ENCODE data around the gene RIGI.
"Not testable (repeated sequence)": the region's sequence is repeated elsewhere in the genome, so short reads cannot be mapped to it uniquely, and the experiment has no call there.

Gene RIGI

DNA sequence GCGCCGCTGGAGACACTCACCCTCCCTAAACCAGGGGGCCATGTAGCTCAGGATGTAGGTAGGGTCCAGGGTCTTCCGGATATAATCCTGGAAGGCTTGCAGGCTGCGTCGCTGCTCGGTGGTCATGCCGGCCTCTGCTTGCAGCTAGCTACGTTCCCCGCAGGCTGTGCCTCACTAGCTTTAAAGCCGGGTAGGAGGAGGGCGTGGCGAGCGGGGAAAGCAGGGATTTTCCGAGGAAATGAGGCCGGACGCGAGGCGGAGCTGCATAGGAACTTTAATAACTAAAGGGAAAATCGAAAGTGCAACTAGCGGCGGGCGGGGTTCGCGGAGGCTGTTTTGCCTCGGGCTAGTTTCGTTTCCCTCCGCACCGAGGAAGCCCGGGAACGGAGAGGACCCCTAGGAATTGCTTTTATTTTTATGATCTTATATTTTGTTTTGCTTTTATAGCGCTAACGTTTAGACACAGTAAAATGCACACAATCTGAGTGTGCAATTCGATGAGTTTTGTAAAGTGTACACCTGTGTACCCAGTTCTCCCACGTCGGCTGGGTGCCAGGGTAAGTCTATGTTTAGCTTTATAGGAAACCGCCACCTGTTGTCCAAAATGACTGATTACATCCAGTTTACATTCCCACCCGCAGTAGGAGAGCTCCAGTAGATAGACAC is at the start of gene RIGI:
RIGI (minus strand) TSS at position 156 of the 666 bp plus-strand sequence; CDS start at position 126, 30 bp downstream.
- peak; percentile 80 to 81 for DNase-seq

DNA sequence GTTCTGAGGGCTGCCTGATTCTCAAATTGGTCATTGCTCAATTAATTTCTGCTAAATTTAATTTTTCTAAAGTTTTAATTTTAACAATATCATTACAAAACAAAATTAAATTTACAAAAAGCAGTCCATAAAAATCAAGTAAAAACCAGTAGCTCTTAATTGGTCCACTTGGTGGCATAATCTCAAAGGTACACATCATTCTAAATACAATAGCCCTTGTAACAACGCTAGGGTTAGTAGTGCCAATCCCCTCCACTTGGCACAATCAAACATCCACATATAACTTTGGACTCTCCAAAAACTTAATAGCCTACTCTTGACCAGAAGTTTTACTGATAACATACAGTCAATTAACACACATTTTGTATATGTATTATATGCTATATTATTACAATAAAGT is 48.9 kb upstream of the RIGI start:
- no peak for DNase-seq

DNA sequence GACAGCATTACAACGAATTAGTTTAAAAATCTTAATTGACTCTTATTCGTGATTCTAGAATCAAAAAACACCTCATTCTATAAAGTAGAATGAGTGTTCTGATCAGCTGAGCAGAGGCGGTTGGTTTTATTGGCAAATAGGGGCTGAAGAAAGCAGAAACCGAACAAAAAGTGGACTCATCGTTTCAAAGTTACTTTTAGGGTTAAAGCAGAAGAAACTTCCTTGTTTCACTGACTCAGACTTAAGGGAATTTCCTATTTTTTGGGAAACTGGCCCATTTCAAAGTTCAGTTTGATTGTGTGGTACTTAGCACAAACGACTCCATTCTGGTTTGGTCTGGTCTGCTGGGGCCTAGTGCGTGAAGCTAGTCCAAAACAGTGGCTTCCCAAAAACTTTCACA is 47.8 kb upstream of the RIGI start:
- DNase-seq = no peak

DNA sequence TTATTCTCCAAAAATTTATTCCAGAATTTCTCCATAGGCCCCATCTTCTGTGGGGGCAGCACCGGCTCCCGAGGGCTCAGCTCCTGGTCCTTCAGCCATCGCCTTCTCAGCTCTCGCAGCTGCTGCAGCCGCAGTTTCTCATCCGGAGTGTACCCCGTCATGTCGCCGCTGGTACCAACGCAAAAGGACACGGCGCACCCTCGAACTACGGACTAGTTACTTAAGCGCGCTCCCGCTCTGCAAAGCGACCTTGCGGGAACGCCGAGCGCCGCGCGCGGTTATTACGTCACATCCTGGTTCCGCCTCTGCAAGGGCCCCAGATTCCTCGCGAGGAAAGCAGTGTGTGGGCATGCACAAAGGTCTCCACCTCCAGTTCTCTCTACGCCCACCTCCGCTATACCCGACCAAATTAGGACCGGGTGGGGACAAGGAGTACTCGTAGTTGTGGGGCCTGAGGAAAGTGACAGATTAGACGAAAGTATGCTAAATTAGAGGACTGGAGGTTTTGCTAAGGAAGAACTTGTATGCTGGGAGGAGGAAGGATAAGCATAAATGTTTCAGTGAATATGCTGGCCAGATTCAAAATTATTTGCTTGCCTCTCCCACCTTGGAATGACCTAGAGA is 47.0 kb upstream of the RIGI start, which contains the start of gene NDUFB6:
NDUFB6 (minus strand) TSS at position 260 of the 624 bp plus-strand sequence; CDS start at position 161, 99 bp downstream.
- peak; percentile 95 to 96 for DNase-seq

DNA sequence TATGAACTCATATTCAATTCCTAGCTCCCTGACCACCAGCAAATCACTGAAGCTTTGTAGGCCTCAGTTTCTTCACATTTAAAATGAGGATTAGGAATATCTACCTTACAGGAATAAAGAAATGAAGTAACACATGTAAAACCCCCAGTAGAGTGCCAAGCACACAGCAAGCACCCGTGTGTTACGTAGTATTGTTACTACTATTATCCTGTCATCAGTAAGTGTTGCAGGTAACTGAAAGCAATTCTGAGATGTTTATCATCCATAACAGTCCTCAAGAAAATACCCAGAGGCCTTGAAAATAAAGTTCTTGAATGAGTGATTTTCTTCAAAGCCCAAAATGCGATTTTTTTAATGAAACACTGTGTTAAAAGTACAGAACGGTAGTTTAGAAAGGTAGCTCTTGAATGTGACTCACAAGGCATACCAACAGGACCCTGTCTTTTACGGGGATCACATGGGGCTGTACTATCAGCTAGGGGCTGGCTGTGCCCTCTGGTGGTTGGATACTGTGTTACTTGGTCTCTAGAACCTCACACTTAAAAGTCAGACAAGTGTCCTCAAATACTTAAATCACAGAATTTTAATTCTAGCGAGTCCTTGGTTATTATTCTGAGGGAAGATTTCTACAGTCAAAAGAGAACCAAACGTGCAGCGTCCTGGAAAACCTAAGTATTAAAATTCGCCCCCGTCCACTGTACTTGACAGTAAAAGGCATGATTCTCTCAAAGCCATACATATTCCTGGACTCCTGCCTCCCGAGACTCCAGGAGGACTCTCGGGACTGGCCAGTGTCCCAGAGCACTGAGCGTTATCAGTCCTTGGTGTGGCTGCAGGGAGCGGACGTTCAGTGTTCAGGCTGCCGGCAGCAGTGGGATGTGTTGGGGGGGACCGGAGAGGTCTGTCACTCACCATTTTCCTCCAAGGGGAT is 46.2 kb upstream of the RIGI start:
- DNase-seq = peak; percentile 71 to 76

DNA sequence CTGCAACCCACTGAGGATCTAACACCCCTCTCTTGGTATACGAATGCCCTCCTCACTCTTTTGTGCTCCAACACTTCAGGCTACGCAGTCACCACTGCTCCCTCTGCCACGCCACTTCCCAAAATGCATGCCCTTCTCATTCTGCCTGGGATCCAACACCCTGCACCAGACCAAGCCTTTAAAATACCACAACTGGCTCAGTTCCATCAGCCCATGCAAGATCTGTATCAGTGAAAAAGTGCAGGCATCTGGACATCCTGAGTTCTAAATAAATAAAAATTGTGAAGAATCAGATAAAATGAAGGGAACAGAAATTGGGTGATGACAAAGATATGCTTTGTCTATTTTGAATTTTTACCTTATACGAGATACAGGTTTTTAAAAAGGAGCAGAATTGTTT is 44.3 kb upstream of the RIGI start:
- no peak for DNase-seq

DNA sequence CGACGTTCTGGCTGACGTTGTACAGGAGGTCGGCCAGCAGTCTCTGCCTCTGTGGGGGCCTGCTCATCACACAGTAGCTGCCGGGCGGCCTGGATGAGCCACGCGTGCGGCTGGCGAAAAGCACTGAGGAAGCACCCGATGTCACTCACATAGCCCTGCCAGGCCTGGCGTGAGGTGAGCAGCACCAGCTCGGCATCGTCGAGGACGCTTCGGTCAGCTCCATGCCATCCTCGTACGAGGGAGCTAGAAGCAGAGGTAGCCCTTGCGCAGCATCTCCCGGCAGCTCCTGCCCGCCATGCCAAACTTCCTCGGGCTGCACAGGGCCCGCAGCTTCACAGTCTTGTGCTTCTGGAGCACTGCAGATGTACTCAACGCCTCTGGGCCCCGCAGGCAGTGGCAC is 40.8 kb upstream of the RIGI start:
- DNase-seq = no peak

DNA sequence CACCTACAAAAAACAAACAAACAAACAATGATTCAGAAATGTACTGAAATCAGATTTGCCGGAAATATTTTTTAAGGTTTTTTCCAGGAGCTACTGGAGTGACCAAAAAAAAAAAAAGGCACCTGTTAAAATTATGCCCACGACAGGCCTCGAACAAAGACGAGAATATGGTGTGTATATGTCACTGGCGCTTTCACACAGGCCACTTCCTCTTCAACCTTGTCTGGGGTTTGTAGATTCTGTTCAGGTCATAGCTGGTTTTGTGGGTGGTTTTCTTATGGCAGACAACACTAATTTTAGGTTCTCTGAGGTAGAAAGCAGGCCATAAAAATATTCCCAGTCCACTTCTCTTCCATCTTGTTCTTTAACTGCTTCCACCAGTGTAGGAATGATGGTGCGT is 40.0 kb upstream of the RIGI start:
- DNase-seq = no peak

DNA sequence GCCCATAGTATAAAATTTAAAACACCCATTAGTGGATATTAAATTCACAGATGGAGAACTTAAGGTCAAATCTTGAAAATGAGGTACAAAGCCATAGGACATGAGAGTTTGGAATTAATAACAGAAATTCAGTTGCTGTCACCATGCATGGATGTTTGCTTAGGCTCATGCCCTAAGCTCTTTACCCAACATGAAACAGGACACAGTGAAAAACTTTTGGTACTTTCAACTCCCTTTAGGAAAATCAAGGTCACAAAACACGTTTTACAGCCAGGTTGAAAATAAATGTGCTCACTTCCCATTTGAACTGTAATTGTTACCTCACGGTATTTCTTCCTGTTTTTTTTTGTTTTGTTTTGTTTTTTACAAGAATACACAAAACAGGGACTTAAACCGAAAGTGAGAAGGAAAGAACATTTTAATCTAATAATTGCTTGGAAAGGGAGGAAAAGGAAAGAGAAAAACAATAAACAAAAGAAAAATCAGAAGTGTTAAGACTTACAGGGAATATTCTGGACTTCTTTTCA is 32.5 kb upstream of the RIGI start:
- DNase-seq = no peak

DNA sequence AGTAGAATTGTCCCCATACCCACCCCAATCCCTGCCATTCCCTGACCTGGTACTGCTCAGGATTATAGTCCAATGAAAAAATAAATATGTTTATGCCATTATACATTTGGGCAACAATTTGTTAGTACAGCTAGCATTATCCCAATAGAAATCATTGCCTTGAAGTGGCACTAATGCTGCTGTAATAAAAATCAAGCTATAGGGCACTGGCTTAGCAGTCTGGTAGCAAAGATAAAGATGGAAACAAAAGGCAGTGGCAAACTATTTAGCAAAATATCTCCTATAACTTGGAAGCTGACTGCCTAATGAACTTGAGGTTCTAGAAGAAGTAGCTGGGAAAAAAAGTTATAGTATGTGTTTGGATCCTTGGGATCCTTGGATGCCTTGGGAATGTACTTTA is 28.6 kb upstream of the RIGI start:
- no peak for DNase-seq

DNA sequence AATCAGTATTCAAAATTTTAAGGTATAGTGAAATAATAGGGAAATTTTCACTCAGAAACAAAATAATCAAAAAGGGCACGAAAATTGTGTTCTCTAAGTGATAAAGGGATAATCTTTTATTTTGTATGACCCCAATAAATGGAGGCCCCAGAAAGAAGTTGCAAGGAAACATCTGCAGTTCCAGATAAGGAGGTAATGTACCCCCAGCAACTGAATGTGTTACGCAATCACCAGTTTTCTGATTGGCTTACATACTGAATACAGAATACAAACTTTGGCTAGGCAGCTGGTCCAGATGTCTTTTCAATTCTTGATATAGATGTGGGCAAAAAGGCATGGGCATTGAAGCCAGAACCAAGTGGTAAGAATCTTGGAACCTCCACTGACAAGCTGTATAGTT is 28.1 kb upstream of the RIGI start:
- no peak for DNase-seq

DNA sequence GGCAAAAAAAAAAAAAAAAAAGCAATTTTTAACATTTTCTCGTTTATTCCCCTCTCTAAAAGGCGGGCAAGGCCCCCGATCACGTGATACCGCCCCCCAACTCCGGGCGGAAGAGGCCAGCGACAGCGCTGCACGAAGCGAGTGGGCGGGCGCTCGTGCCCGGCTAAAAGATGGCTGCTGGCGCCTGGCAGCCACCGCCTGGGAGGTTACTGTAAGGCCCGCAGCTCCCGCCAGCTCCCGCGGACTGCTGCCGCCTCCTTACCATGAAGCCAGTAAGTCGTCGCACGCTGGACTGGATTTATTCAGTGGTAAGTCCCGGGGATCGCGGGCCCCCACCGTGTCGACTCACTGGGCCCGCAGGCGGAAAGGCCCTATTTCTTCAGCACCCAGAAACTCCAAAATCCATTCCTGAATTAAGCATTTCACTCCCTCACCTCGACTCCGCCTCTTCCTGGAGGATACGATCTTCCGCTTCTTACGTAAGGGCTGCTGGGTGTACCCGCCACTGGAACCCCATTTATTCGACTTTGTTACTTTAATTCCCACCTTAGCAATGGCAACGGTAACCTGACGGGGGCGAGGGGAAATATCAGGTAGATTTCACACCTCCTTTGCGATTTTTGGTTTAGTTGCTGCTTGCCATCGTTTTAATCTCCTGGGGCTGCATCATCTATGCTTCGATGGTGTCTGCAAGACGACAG is 26.3 kb upstream of the RIGI start, which contains the start of the genes SMIM27 and TOPORS:
SMIM27 (plus strand) TSS at position 156 of the 701 bp plus-strand sequence; CDS start at position 264, 108 bp downstream.
TOPORS (minus strand) TSS at position 415 of the 701 bp plus-strand sequence; CDS start at position 265, 150 bp downstream.
- DNase-seq = peak; percentile 87 to 90

DNA sequence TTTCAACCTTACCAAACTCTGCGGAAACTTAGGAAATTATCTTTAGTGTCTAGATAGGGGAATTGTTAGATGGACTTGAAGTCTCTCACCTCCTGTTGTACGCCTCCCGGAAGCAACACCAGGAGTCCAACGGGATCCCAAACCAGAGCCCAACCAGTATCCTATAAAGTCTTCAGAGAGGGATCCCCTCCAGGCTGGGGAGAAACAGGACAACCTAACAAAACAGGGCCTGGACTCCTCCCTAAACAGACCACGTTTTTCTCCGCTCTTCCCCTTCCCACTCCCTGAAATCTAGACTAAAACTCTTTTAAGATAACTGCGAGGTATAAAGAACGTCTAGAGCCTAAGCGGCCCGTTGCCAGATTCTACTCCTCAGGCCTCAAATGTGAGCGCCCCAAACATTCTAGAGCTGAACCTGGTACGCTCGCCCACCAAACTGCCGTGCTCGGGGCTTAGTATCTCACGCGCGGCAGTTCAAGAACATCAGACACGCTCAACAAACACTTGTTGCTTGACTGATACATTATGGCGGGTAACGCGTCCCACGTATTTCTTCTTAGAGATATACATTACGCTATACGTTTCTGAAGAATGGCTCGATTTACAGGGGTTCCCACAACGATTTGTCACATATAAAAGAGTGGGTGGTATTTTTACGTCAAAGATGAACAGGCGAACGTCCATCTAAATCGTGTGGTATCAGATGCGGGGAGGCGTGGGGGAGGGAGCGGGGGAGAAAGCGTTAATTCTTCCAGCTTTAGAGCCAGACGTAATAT is 25.5 kb upstream of the RIGI start:
- DNase-seq = peak; percentile 38 to 44

DNA sequence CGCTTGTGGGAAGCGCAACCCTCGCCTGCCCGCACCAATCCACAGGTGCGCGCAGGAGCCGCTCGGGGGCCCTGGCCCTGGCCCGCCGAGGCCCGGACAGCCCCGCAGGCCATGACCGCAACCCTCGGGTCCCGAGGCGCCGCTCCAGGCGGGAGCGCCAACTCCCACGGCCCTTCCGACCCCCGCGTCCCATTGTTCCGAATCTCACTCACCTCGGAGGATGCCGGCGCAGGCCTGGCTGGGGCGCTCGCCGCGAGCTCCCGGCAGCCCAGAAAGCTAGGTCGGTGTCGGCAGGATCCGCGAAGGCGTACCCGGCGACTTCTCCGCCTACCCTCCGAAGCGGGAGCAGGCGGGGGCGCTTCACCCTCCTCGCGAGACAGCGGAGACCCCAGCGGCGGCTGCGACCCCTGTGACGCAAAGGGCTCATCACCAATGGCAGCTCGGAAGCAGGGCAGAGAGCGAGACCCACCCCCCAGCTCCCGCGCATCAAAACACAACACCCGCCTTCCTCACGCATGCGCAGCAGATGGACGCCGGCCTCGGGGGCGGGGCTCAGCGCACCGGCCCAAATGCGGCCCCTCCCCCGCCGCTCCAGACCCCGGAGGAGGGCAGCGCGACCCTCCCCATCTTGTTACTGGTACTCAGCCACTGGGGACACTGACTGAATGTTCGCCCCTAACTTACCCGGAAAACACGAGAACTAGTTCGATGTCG is 24.7 kb upstream of the RIGI start:
- DNase-seq = peak; percentile 93 to 94

DNA sequence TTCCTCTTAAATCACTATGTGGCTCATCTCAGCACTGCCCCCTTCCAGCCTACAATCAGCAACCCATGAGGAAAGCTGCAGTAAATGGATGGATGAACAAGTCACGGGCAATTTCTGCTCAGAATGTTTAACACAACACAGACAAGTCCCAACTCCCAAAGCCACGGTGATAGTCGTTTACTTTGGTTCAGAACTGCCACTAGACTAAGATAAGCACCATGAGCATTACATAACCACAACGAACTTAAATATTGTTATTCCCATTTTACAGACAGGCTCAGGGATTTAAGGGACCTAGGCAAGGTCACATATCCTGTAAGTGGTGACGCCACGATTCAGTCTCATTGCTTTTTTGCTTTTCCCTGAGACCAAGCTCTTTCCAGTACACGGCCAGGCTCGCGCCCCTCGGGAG is 24.2 kb upstream of the RIGI start:
- DNase-seq = no peak

DNA sequence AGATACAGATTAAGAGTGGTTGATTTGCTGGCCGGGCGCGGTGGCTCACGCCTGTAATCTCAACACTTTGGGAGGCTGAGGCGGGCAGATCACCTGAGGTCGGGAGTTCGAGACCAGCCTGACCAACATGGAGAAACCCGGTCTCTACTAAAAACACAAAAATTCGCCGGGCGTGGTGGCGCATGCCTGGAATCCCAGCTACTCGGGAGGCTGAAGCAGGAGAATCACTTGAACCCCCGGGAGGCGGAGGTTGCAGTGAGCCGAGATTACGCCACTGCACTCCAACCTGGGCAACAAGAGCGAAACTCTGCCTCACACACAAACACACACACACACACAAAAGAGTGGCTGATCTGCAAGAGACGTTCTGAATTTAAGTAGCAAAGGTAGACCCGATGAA is 22.2 kb upstream of the RIGI start:
- not testable (repeated sequence) for DNase-seq

DNA sequence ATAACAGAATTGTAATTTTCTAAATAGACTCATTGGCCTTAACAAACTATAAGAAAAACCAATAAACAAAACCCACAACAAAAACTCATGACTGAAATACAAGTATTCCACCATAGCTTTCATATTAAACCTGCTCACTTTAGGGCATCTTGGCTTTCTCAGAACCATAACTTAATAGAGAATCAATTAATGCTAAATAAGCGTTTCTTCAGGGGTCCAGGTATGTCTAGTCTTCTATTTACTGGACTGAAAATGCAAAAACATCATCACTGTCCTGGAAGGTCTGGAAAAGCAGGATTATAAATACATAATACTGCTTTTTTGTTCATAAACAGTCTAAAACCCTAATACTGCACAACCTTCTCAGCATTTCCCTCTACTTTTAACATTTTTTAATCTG is 19.9 kb upstream of the RIGI start:
- no peak for DNase-seq

DNA sequence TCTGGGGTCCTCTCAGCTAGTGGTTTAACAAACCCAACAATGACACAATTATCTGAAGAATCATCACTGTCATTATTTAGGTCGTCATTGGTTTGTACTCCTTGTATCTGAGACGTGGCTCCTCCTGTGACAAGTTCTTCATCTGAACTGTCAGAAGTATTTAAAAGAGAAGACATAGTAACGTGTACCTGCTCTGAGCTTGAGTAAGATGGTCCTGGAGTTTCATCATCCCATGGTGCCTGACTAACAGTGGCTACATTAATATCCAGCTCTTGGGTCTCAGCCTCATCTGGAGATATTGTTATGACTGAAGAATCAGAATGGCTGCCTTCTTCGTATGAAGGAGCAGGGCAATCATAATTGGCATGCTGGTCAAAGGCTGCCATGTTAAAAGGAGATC is 17.1 kb upstream of the RIGI start:
- DNase-seq = no peak

DNA sequence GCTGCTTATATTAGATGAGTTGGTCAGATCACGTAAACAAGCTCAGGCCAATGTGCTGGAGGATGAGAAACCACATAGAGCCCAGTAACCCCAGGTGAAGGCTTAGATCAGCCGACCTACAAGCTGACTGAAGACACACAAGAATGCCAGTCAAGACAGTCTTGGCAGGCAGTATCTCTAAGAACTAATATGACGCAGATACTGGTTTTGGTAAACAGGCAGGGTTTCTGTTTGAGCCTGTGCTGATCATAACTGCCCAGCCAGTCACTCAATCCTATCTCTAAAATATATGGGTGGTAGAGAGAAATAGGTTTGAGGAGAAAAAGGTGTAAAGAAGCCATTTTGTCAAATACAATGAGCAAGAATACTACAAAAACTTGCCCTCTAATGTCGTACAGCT is 7.8 kb upstream of the RIGI start:
- DNase-seq = no peak

DNA sequence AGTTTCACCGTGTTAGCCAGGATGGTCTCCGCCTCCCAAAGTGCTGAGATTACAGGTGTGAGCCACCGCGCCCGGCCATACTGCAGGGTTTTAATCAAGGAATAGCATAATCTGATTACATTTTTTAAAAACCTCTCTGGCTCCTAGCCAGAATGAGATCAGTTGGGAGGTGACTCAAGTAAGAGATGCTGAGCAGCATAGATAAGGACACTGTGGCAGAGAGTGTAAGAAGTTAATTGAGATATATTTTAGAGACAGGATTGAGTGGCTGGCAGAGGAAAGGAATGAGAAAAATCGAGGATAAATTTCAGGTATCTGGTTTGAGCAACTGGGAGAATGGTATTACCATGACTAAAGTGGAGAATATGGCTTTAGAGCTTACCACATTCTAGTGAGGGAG is 7.3 kb upstream of the RIGI start:
- no peak for DNase-seq

DNA sequence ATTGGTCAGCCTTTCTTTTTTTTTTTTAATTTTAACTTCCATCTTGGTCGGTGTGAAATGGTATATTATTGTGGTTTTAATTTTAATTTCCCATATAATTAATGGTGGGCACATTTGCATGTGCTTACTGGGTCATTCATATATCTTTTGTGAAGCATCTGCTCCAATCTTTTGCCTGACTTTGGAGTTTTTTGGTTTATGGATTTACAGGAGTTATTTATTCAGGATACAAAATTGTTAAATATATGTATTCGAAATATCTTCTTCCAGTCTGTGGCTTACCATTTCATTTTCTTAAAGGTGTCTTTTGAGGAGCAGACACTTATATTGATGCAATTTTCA is 682 bp upstream of the RIGI start:
- no peak for DNase-seq

Data from activated CD4-positive, alpha-beta T cell treated with anti-CD3 and anti-CD28 coated beads, Interleukin-2, amount 50 U/mL, for 4 hours (primary cell).